Stimulated activated CD4-positive, alpha-beta T cell treated with anti-CD3 and anti-CD28 coated beads, Interleukin-15, amount 100 ng/mL, for 1 hour (primary cell): ENCODE measurements around the gene ASB9.
"Not testable (repeated sequence)": the region's sequence is repeated elsewhere in the genome, so short reads cannot be mapped to it uniquely, and the experiment has no call there.

Experiments used
- DNase-seq, 2 donors: peaks; one replicate each; pipeline ENCODE4 v3.0.0-alpha.2; 2020; ENCODE audit warnings: low read depth in 1 of 2, low spot score in 1 of 2

ASB9 gene, protein sequence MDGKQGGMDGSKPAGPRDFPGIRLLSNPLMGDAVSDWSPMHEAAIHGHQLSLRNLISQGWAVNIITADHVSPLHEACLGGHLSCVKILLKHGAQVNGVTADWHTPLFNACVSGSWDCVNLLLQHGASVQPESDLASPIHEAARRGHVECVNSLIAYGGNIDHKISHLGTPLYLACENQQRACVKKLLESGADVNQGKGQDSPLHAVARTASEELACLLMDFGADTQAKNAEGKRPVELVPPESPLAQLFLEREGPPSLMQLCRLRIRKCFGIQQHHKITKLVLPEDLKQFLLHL

DNA sequence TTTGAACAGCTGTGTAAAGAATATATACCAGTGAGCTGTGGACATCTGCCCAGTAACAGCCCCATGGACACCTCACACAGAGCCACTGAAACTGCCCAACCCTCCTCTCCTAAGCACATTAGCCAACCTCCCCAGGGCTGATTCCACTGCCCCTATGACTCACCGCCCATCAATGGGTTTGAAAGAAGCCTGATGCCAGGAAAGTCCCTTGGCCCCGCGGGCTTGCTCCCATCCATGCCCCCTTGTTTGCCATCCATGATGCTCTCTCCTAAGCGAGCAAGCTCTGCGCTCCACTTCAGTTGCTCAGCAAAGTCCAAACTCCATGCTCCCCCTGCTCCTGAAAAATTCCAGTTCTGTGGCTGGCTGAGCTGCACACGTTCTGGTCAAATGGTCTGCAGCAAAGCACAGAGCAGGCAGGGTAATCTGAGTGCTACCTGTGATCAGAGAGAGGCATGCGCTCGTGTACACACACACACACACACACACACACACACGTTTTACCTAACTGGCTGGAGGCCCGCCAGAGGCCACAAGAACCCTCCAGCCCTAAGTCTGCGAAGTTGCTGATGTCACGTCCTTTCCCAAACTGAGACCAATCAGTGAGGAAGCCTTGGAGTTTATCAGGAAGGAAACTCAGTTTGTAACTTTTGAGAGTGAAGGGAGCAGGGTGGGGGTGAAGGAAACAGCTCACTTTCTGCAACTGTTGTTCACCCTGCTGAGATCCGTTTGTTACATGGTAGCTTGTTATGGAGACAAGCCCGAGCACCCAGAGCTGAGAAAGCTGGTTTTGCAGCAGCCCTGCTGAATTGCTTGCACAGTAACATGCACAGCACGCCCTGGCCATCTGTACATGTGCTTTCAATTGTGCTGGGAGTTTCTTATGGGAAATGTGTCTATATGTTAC, at the start of gene ASB9:
TSS of gene ASB9 (minus strand) at position 466 of the 904 bp plus-strand sequence. CDS start at position 257, 209 bp downstream.
- DNase-seq, result no peak

DNA sequence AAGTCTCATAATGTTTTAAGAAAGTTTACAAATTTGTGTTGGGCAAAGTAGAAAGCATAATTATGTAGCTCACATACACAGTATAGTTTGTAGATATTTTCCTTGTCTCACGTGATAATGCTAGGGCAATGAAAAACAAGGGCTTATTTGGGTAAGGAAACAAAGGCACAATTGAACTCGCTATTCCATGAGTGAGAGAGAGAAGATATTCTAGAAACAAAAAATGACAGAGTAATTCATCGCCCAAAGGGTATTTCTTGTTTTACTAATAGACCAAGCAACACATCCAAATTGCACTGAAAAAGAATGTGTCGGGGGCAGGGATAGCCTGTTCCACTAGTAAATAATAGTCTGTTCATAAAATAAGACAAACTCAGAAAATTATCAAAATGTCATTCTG, 49.2 kb upstream of the ASB9 start:
- DNase-seq, result no peak

DNA sequence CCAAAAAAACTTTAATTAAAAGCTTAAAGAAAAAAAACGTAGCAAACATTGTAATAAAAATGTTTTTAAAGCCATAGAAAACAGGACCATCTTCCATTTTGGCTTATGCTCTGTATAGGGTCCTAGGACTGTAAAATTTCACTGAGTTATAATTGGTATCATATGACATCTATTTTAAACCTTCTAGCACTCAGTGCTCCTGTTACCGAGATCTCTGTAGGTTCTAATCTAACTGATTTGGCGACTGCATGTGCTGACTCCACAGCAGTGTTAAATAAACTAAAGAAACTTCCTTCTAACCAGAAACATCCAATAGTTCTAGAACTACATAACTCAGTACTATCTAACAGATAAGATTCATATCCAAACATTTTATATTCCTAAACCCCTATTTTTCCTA, 45.6 kb upstream of the ASB9 start, which contains the start of gene ASB11:
TSS of gene ASB11 (minus strand) at position 132 of the 400 bp plus-strand sequence. CDS start at position 97, 35 bp downstream.
- DNase-seq, result no peak

DNA sequence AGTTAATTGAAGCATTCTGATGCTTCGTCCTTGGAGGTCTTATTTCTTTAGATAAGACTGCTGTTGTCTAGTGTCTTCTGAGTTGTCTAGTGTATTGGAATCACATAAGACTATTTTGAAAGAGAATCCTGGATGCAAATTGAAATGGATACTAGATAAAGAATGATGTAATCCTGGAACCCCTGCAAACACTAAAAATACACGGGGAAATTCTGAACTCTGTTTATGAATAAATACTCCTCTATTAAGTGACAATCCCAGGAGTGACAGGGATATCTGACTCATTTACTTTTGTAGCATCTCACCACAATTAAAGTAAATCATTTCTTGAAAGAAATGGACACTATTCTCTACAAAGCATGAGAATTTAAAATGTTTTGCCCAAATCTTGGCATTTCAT, 44.6 kb upstream of the ASB9 start:
- DNase-seq, result no peak

DNA sequence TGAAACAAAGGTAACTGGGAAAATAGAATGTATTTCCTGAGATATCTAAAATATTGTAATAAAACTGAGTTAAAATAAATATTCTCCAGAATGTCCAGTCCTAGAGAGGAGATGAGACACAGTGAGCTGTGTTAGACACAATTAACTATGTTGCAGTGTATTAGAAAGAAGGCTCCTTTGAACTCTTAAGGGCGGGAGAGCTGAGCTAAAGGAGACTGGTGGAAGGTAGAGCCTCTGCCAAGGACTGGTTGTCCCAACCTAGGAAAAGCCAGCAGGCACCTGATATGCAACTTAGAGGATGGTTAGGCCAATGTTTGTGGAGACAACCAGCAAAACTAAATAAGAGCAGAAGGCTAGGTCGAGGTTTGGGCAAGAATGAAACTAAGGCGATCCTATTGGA, 41.2 kb upstream of the ASB9 start:
- no peak for DNase-seq

DNA sequence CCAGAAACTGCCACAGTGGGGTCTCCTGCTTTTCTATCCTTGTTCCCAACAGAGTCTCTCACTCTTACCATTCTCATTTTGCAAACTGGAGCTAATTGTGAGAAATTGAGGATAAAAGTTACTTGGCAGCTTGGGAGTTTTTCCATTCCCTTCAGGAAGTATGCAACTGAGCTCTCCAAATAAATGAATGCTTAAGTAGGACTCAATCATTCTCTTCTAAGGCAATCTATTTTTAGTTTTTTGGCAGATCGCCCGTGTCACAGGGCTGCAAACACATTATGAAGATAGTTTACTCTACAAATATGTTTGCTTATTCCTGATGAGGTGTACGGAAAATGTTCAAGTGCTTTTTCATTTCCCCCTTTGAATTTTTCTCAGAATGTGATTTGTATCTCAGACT, 40.2 kb upstream of the ASB9 start:
- no peak for DNase-seq

DNA sequence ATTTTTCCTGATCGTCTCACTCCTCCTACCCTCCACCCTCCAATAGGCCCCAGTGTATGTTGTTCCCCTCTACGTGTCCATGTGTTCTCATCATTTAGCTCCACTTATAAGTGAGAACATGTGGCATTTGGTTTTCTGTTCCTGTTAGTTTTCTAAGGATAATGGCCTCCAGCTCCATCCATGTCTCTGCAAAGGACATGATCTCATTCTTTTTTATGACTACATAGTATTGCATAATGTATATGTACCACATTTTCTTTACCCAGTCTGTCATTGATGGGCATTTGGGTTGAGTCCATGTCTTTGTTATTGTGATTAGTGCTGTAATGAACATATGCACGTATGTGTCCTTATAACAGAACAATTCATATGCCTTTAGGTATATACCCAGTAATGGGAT, 36.0 kb upstream of the ASB9 start:
- not testable (repeated sequence) for DNase-seq

DNA sequence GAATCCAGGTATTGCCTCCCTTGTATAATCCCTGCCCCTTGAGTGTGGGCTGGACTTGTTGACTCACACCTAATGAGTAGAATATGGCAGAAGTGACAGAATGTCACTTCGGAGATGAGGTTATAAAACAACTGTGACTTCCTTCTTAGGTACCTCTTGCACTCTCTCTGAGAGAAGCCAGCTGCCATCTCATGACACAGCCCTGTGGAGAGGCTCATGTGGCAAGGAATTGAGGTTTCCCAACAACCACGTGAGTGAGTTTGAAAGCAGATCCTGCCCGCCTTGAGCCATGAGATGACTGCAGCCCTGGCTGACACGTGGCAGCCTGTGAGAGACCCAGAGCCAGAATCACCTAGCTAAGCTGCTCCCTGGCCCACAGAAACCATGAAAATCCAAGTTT, 32.0 kb upstream of the ASB9 start:
- DNase-seq, result no peak

DNA sequence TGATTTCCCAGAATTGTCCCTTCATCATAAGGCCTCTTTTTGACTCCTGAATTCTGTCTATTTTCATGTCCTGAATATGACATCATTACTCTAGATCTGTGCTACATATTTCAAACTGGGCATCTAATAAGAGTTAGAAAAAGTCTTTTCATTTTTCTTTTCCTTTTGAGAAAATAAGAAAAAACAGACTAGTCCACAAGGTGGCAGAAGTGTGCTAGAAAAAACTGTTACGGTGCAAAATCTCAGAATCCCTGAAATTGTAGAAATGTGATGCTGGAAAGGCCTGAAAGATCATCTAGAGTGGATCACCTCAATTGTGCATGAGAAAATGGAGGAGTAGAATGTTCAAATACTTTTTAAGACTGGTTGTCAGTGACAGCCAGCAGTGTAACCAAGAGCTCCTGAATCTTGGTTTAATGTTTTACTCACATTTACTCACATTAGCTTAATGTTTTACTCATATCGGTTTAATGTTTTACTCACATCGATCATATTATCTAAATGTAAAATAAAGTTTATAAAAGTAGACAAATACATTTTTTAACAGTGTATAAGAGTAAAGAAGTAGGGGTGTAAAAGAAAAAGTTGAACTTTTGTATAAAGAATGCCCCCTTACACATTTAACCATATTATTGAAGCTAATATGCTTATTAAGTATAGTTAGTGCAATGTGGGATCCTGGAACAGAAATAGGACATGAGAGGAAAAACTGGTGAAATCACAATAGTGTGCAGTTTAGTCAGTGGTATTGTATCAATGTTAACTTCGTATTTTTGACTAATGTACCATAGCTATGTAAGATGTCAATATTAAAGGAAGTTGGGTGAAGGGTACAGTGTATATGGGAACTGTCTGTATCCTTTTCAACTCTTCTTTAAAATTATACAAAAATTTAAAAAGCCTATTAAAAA, 30.3 kb upstream of the ASB9 start:
- no peak for DNase-seq

DNA sequence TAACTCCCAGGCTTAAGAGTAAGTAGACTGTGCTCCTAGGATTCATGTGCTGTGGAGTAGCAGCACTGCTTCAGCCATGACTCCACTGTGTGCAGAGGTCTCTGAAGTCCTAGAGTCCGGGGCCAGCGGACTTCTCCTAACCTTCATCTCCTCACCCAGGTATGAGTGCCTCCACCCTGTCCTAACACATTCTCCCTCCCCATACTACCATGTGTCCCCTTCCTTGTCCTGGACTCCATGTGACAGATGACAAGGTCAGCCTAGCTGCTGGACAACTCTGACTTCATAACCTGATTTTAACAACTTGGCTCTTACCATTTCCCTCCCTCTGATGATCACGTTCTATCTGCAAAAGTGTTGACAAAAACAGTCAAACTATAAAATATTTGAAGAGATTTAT, 28.9 kb upstream of the ASB9 start:
- DNase-seq, result no peak

DNA sequence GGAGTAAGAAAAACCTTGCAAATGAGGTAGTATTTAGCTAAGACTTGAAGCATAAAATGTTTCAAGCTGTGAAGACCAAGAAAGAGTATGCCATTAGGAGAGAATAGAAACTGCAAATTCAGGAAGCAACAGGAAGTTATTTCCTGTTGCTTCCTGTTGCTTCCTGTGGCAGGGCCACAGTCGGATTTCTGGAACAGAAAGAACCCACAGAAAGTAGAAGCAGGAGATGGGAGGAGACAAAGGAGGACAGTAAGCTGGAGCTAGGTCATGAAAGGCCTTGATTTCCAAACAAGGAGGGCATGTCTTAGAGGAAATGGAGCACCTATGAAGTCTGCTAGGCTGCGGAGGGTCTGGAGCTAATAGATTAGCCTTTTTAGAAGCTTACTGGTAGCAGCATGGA, 28.3 kb upstream of the ASB9 start:
- no peak for DNase-seq

DNA sequence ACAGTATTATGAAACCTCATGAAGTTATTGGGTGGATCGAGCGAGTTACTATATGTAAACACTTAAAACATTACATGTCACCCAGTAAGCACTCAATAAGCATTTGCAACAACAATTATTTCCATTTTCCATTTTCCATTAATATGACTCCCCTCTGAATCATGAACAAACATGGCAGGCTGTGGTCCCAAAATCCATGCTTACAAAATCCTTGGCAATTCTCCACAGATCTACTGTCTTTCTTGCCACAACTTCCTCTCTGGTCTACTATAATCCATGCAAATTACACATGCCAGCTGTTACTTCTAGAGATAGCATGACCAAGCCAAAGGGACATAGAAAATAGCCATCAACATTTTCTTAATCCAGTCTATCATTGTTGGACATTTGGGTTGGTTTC, 23.6 kb upstream of the ASB9 start:
- DNase-seq, result no peak

DNA sequence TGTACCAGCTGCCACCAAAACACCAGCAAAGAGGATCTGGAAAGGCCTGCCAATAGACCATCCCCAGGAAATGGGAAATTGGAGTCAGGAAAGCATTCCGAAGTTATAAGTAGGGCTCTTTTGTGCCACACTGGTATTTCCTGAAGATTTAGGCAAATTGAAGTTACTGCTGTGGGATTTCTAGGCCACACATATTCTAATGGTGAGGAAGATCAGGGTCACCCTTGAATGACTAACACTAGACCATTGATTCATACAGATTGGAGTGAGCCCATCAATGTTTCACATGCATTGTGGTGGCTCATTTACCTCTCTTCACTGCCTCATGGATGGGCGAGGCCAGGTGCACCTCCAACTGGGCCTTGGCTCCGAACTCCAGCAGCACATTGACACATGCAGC, 23.0 kb upstream of the ASB9 start:
- DNase-seq, result no peak

DNA sequence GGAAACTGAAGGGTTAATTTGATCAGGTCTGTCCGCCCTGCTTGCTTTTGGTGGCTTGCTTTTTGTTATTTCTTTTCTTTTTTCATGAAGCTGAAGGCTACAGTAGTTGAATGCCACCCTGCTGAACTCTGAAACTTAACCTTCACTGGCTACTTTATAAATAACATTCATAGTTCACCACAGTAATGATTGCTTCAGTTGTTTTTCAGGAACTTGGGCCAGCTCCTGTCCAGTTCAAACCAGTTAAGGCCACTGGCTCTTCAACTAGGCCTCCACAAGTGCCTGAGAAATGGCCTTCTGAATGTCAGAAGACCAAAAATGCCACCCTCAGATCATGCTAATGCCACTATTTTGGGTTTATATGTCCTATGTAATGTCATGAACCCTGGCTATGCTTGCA, 7.7 kb upstream of the ASB9 start:
- DNase-seq, result no peak

DNA sequence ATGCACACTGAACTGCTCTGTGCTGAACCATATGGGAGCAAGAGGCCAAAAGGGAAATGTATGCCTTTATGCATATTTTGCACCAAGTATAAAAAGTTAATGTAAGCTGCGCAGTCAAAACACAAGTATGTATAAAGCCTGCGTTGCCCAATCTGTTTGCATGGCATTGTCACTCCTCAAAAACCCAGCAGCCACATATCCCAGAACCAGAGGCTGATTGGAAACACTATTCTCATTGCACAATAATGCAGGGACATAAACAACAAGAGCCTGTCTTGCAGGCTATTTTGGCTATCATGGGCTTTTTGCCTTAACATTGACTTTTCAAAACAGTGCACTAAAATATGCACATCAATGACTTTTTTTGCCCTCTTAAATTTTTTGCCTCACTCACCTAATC, 5.1 kb upstream of the ASB9 start:
- DNase-seq, result no peak

DNA sequence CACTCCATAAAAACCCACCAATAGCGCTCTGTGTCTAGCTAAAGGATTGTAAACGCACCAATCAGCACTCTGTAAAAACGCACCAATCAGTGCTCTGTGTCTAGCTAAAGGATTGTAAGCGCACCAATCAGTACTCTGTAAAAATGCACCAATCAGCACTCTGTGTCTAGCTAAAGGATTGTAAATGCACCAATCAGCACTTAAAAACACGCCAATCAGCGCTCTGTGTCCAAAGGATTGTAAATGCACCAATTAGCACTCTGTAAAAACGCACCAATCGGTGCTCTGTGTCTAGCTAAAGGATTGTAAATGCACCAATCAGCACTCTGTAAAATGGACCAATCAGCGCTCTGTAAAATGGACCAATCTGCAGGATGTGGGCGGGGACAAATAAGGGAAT, 3.4 kb upstream of the ASB9 start:
- not testable (repeated sequence) for DNase-seq

DNA sequence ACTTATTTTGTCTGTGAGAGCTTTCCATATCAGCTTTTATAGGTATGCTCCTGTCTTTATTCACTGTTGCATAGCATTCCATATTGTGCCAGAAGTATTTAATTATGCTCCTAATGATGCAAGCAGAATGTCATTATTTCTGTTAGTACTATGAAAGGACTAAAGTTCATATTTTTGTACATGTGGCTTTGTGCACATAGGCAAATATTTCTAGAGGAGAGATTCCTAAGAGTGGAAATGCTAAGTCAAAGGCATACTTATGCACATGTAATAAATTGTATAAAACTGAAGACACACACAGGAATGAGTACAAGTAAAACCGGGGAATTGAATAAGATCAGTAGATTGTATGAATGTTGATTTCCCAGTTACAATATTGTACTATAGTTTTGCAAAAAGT, 1.9 kb upstream of the ASB9 start:
- no peak for DNase-seq

DNA sequence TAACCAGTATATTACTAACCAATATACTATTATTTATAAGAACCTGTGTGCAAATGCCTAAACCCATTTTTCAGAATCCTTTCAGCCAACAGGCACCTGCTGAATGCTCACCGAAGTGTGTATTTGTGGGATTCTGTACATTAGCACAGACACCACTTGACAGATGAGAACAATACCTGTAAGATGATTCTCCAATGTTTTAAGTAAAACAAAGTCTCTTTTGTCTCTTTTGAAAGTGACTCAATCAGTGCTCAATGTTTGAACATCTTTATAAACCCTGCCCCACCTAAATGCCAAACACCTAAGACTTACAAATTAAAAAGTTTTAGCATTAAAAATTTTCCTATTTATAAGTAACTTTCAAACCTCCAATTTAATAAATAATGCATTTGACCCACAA, 763 bp downstream of the ASB9 start:
- no peak for DNase-seq

DNA sequence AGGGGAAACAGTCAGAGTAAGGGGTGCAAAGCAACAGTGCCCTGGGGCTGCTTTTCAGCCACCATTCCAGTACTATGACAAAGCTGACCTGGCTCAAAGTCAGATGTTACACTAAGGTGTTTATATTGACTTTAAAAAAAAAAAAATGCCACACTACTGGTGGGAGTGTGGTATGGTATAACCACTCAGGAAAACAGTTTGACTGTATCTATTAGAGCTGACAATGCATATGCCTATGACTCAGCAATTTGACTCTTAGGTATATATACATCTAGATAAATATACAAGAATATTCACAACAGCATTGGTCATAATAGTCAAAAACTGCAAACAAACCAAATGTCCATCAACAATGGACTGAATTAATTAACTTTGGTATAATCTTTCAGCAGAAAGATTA, 15.0 kb downstream of the ASB9 start:
- DNase-seq, result no peak

DNA sequence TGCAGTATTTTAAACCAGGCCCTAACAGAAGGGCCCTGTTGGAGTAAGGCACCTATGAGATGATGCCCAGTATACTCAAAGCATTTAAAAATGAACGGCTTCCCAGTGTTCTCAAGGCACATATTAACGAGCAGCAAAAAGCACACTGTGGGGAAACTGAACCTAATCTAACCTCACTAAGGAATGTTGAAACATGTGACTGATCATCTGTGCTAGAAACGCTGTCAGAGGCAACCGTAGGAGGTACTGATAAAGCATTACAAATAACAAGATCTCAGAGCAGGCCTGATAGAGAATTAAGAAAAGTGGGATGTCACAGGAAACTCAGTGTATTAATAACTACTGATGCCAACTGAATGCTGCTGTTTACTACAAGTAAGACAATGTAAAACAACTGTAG, 24.0 kb downstream of the ASB9 start:
- DNase-seq, result no peak

DNA sequence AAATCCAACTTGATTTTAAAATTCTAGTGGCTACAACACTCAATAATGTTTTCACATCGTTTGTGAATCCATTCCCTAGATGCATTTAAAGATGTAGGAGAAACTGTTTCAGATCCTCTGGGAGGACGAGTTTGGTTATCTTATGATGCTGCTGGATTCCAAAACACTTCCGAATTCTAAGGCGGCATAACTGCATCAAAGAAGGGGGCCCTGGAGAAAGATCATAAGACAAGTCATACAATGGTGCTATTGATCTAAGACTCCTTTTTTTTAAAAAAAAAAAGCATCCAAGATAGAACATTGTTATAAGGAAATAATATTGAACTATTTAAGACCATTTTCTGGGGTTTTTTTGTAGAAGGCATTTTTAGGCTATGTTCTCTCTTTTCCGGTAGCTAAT, 25.5 kb downstream of the ASB9 start:
- no peak for DNase-seq
